Natural killer cell (primary cell): ENCODE results near the gene CALML5. TPM values are rescaled to one million over a fixed set of nuclear protein-coding genes. Genes with fewer than 3 reads are reported as not detected.

Source experiments
- ATAC-seq, 3 donors: fragments of 150-1000 bp in 2 of 3; fragments of 200-7000 bp in 1 of 3; cut with Tn5 transposase; 1 replicate in 1 of 3; 2 replicates in 2 of 3; pipeline ENCODE4 v1.10.0; 2021; ENCODE audit warnings: mild to moderate bottlenecking in 2 of 3, moderate library complexity in 2 of 3
- DNase-seq, 2 donors: peaks; one replicate each; pipeline versions ENCODE4 v3.0.0 to v3.0.0-alpha.2; 2013 to 2021; ENCODE audit warnings: mixed read lengths in 1 of 2
- H3K27ac ChIP-seq: one replicate; pipeline ENCODE4 v1.5.1; 2013; ENCODE audit warnings: mild to moderate bottlenecking, low read length
- H3K27me3 ChIP-seq: one replicate; pipeline ENCODE4 v1.6.1; 2013; ENCODE audit warnings: low read length; ENCODE audit not compliant: control insufficient read depth, insufficient read depth
- H3K36me3 ChIP-seq: one replicate; pipeline ENCODE4 v1.6.1; 2013; ENCODE audit warnings: low read length; ENCODE audit not compliant: control insufficient read depth, insufficient read depth
- H3K4me1 ChIP-seq: one replicate; pipeline ENCODE4 v1.6.1; 2013; ENCODE audit warnings: low read length; ENCODE audit not compliant: control insufficient read depth, insufficient read depth
- H3K4me3 ChIP-seq: one replicate; pipeline ENCODE4 v1.5.1; 2013; ENCODE audit warnings: low read length
- H3K9me3 ChIP-seq: one replicate; pipeline ENCODE4 v1.6.1; 2013; ENCODE audit warnings: low read length; ENCODE audit not compliant: control insufficient read depth, insufficient read depth
- H3K27ac Mint-ChIP-seq, 2 donors: one replicate each; pipeline ENCODE4 v1.8.0; 2022; ENCODE audit warnings: mild to moderate bottlenecking in 2 of 2, mixed read lengths in 2 of 2, moderate library complexity in 1 of 2
- H3K27me3 Mint-ChIP-seq, 2 donors: one replicate each; pipeline ENCODE4 v1.8.0; 2022; ENCODE audit warnings: low read depth in 2 of 2, mixed read lengths in 2 of 2
- H3K36me3 Mint-ChIP-seq: one replicate; pipeline ENCODE4 v1.8.0; 2022; ENCODE audit warnings: mixed read lengths
- H3K4me1 Mint-ChIP-seq, 2 donors: one replicate each; pipeline ENCODE4 v1.8.0; 2022; ENCODE audit warnings: mixed read lengths in 2 of 2
- H3K4me3 Mint-ChIP-seq: one replicate; pipeline ENCODE4 v1.8.0; 2022; ENCODE audit warnings: mild to moderate bottlenecking, moderate library complexity, mixed read lengths
- H3K9me3 Mint-ChIP-seq, 2 donors: one replicate each; pipeline ENCODE4 v1.8.0; 2022; ENCODE audit warnings: mixed read lengths in 2 of 2
- CTCF ChIP-seq: fragments of 200-600 bp; IDR thresholded peaks from one replicate; pipeline ENCODE4 v1.8.0; 2022; ENCODE audit warnings: antibody characterized with exemption
- WGBS: methylation state at CpG from one replicate; pipeline ENCODE4 v1.1.7; 2013; ENCODE audit warnings: missing lambda C conversion rate; ENCODE audit not compliant: insufficient coverage; 5-methylcytosine and 5-hydroxymethylcytosine counted together
- intact Hi-C: fragments of 100-400 bp; cut with micrococcal nuclease; formaldehyde crosslinking; loops from one replicate; pipeline ENCODE4 v1.14.2; 2022
- total RNA-seq, 4 donors: library from RNA; stranded (reverse); fragments of 120-200 nt in 1 of 4; gene quantifications; one replicate each; pipeline versions ENCODE4 v1.2.3 to v1.2.4, GENCODE V29; 2013 to 2022

The CALML5 gene
- total RNA-seq, 3 donors from 2014 or later (not counting 1 experiment from before 2014, with no cell fraction given): not detected

DNA sequence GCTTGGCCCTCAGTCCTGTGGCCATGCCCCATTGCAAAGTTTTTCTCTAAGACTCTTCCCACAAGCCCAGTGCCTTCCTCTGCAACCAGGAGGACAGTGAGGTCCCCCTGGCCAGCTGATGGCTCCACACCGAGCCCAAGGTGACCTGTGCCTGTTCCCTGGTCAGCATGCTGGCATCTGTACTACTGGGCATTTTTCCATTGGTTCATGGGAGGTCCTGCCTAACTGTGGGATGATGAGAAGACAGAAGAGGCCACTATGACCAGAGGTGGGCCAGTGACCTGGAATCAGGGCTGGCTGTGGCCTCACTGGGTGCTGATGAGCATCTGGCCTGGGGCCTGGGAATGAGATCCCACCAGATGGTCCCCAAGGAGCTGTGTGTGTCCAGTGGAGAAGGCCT is 45.6 kb upstream of the CALML5 start:
- no peak overlapping the region for H3K27ac Mint-ChIP-seq

GRCh38 chr10:5544216-5544805 is 44.9 kb upstream of the CALML5 start:
- ATAC-seq (no peak), DNase-seq (no peak)
- Histone ChIP-seq H3K27ac (no peak overlapping the region), H3K4me3 (no peak overlapping the region), H3K9me3 (no peaks in the 10 kb centered on the region), H3K36me3 (no peaks in the 10 kb centered on the region), H3K27me3 (no peaks in the 10 kb centered on the region), H3K4me1 (peaks cover 14% of the 10 kb centered on the region)
- Mint-ChIP-seq H3K36me3 (no peaks in the 10 kb centered on the region), H3K27me3 (peaks cover 0 to 6% of the 10 kb centered on the region in 2 donors), H3K9me3 (peaks cover 2 to 4% of the 10 kb centered on the region in 2 donors), H3K4me1 (no peaks in the 10 kb centered on the region), H3K27ac (no peak overlapping the region), H3K4me3 (no peak overlapping the region)
- TF ChIP-seq CTCF: no peak
- intact Hi-C loops: no loop called here
- 87% methylated on average over 6 of the region's 6 CpGs for WGBS

More for the DNA sequence above, 45.6 kb upstream of the CALML5 start:
- Histone ChIP-seq H3K27me3 (no peaks in the 10 kb centered on the region), H3K27ac (no peak overlapping the region), H3K36me3 (no peaks in the 10 kb centered on the region), H3K4me3 (no peak overlapping the region), H3K9me3 (no peaks in the 10 kb centered on the region), H3K4me1 (peaks cover 14% of the 10 kb centered on the region)
- H3K36me3 Mint-ChIP-seq: no peaks in the 10 kb centered on the region
- no peak overlapping the region for H3K4me3 Mint-ChIP-seq
- 86% methylated on average over 1 of the region's 1 CpG for WGBS
- peaks cover 2 to 4% of the 10 kb centered on the region in 2 donors for H3K9me3 Mint-ChIP-seq
- intact Hi-C loops: no loop called here
- H3K4me1 Mint-ChIP-seq: no peaks in the 10 kb centered on the region
- DNase-seq (no peak), ATAC-seq (no peak)
- peaks cover 0 to 6% of the 10 kb centered on the region in 2 donors for H3K27me3 Mint-ChIP-seq
- no peak for TF ChIP-seq CTCF

DNA sequence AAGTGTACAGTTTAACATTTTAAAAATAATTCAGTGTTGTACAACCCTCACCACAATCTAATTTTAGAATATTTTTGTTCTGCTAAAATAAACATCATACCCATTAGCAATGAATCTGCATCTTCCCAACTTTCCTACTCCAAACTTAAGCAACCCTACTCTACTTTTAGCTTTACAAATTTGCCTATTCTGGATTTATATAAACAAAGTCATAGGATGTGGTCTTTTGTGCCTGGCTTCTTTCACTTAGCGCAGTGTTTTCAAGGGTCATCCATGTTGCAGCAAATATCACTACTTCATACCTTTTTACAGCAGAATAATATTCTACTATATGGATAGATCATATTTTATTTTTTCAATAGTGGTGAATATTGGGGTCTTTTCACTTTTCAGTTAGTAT is 44.3 kb upstream of the CALML5 start:
- Mint-ChIP-seq H3K9me3 (peaks cover 2 to 4% of the 10 kb centered on the region in 2 donors), H3K27me3 (peaks cover 4 to 6% of the 10 kb centered on the region in 2 donors), H3K36me3 (no peaks in the 10 kb centered on the region), H3K27ac (no peak overlapping the region), H3K4me3 (no peak overlapping the region), H3K4me1 (no peaks in the 10 kb centered on the region)
- no peak for DNase-seq
- intact Hi-C loops: no loop called here
- Histone ChIP-seq H3K4me1 (peaks cover 7% of the 10 kb centered on the region), H3K27me3 (no peaks in the 10 kb centered on the region), H3K36me3 (no peaks in the 10 kb centered on the region), H3K27ac (no peak overlapping the region), H3K4me3 (no peak overlapping the region), H3K9me3 (no peaks in the 10 kb centered on the region)
- WGBS: no CpG with 5 or more reads among the region's 1 CpG
- no peak for ATAC-seq
- TF ChIP-seq CTCF: no peak

GRCh38 chr10:5542100-5542499 is 42.7 kb upstream of the CALML5 start:
- Histone ChIP-seq H3K27me3 (no peaks in the 10 kb centered on the region), H3K4me3 (no peak overlapping the region), H3K4me1 (no peaks in the 10 kb centered on the region), H3K27ac (no peak overlapping the region), H3K9me3 (no peaks in the 10 kb centered on the region), H3K36me3 (no peaks in the 10 kb centered on the region)
- WGBS: no CpG with 5 or more reads among the region's 1 CpG
- H3K9me3 Mint-ChIP-seq: peaks cover 2 to 4% of the 10 kb centered on the region in 2 donors
- H3K27ac Mint-ChIP-seq: no peak overlapping the region
- H3K4me1 Mint-ChIP-seq: no peaks in the 10 kb centered on the region
- H3K4me3 Mint-ChIP-seq: no peak overlapping the region
- H3K27me3 Mint-ChIP-seq: peaks cover 6% of the 10 kb centered on the region in 2 donors
- no peaks in the 10 kb centered on the region for H3K36me3 Mint-ChIP-seq
- TF ChIP-seq CTCF: no peak
- intact Hi-C loops: no loop called here
- DNase-seq (no peak), ATAC-seq (no peak)
